ENCODE results near the gene NFATC4.

GRCh38 chr14:24406416-24406815, 38.4 kb downstream of the NFATC4 start:
- TF ChIP-seq, protein P1, sequence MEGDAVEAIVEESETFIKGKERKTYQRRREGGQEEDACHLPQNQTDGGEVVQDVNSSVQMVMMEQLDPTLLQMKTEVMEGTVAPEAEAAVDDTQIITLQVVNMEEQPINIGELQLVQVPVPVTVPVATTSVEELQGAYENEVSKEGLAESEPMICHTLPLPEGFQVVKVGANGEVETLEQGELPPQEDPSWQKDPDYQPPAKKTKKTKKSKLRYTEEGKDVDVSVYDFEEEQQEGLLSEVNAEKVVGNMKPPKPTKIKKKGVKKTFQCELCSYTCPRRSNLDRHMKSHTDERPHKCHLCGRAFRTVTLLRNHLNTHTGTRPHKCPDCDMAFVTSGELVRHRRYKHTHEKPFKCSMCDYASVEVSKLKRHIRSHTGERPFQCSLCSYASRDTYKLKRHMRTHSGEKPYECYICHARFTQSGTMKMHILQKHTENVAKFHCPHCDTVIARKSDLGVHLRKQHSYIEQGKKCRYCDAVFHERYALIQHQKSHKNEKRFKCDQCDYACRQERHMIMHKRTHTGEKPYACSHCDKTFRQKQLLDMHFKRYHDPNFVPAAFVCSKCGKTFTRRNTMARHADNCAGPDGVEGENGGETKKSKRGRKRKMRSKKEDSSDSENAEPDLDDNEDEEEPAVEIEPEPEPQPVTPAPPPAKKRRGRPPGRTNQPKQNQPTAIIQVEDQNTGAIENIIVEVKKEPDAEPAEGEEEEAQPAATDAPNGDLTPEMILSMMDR (IDR thresholded peaks at IDR 0.05; ENCODE audit: poor library complexity, severe bottlenecking), result no peak
- TF ChIP-seq EZH2 (IDR thresholded peaks at IDR 0.05; ENCODE audit: borderline replicate concordance, insufficient read depth, low read length, poor library complexity, severe bottlenecking) (no peak), EP300 (conservative IDR thresholded peaks at IDR 0.05; ENCODE audit: poor library complexity, severe bottlenecking) (no peak), SMC3 (conservative IDR thresholded peaks at IDR 0.05; ENCODE audit: poor library complexity) (no peak), POLR2AphosphoS5 (IDR thresholded peaks at IDR 0.05) (no peak), RAD21 (conservative IDR thresholded peaks at IDR 0.05) (no peak), TAF1 (IDR thresholded peaks at IDR 0.05; ENCODE audit: low read depth) (no peak), MXI1 (conservative IDR thresholded peaks at IDR 0.05; ENCODE audit: poor library complexity, severe bottlenecking) (no peak)
- TF ChIP-seq, protein P2, sequence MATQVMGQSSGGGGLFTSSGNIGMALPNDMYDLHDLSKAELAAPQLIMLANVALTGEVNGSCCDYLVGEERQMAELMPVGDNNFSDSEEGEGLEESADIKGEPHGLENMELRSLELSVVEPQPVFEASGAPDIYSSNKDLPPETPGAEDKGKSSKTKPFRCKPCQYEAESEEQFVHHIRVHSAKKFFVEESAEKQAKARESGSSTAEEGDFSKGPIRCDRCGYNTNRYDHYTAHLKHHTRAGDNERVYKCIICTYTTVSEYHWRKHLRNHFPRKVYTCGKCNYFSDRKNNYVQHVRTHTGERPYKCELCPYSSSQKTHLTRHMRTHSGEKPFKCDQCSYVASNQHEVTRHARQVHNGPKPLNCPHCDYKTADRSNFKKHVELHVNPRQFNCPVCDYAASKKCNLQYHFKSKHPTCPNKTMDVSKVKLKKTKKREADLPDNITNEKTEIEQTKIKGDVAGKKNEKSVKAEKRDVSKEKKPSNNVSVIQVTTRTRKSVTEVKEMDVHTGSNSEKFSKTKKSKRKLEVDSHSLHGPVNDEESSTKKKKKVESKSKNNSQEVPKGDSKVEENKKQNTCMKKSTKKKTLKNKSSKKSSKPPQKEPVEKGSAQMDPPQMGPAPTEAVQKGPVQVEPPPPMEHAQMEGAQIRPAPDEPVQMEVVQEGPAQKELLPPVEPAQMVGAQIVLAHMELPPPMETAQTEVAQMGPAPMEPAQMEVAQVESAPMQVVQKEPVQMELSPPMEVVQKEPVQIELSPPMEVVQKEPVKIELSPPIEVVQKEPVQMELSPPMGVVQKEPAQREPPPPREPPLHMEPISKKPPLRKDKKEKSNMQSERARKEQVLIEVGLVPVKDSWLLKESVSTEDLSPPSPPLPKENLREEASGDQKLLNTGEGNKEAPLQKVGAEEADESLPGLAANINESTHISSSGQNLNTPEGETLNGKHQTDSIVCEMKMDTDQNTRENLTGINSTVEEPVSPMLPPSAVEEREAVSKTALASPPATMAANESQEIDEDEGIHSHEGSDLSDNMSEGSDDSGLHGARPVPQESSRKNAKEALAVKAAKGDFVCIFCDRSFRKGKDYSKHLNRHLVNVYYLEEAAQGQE (IDR thresholded peaks at IDR 0.05; ENCODE audit: borderline replicate concordance), result no peak

Data from neural cell (in vitro differentiated cells).